ENCODE data around the gene P2RX1. TPM values are rescaled to one million over a fixed set of nuclear protein-coding genes. Genes with fewer than 3 reads are reported as not detected.

The P2RX1 gene
- total RNA-seq, 1 donor from 2014 or later: 0.19 TPM

GRCh38 chr17:3935140-3935542 lies 18.9 kb upstream of the P2RX1 start:
- peak; percentile 57 for DNase-seq (ENCODE audit: low spot score, unreplicated experiment)
- H3K4me1 Mint-ChIP-seq (ENCODE audit: low read depth): no peaks in the 10 kb centered on the region
- H3K9me3 Mint-ChIP-seq (ENCODE audit: low read depth): no peaks in the 10 kb centered on the region
- H3K36me3 Mint-ChIP-seq (ENCODE audit: insufficient read depth): no peaks in the 10 kb centered on the region
- H3K4me3 Mint-ChIP-seq (ENCODE audit: low read depth): no peak overlapping the region
- H3K27ac Mint-ChIP-seq: no peak overlapping the region
- TF ChIP-seq CTCF (IDR thresholded peaks at IDR 0.05; ENCODE audit: unreplicated experiment): peak; percentile 79
- peaks cover 4% of the 10 kb centered on the region for H3K27me3 Mint-ChIP-seq

- Mint-ChIP-seq H3K27me3 (no peaks in the 10 kb centered on the region), H3K36me3 (ENCODE audit: insufficient read depth) (no peaks in the 10 kb centered on the region), H3K4me1 (ENCODE audit: low read depth) (no peaks in the 10 kb centered on the region), H3K4me3 (ENCODE audit: low read depth) (no peak overlapping the region), H3K27ac (no peak overlapping the region), H3K9me3 (ENCODE audit: low read depth) (no peaks in the 10 kb centered on the region)
- no peak for DNase-seq (ENCODE audit: low spot score, unreplicated experiment)
- TF ChIP-seq CTCF (IDR thresholded peaks at IDR 0.05; ENCODE audit: unreplicated experiment): no peak
These were observed 13.5 kb upstream of the P2RX1 start for GRCh38 chr17:3929764-3930163.

- Mint-ChIP-seq H3K27ac (no peak overlapping the region), H3K36me3 (ENCODE audit: insufficient read depth) (no peaks in the 10 kb centered on the region), H3K27me3 (no peaks in the 10 kb centered on the region), H3K4me3 (ENCODE audit: low read depth) (no peak overlapping the region), H3K9me3 (ENCODE audit: low read depth) (no peaks in the 10 kb centered on the region), H3K4me1 (ENCODE audit: low read depth) (no peaks in the 10 kb centered on the region)
- no peak for DNase-seq (ENCODE audit: low spot score, unreplicated experiment)
- TF ChIP-seq CTCF (IDR thresholded peaks at IDR 0.05; ENCODE audit: unreplicated experiment): no peak
These were observed 12.9 kb upstream of the P2RX1 start for GRCh38 chr17:3929181-3929580.

GRCh38 chr17:3928406-3928805 lies 12.1 kb upstream of the P2RX1 start:
- no peak for TF ChIP-seq CTCF (IDR thresholded peaks at IDR 0.05; ENCODE audit: unreplicated experiment)
- Mint-ChIP-seq H3K36me3 (ENCODE audit: insufficient read depth) (no peaks in the 10 kb centered on the region), H3K4me3 (ENCODE audit: low read depth) (no peak overlapping the region), H3K27me3 (no peaks in the 10 kb centered on the region), H3K27ac (no peak overlapping the region), H3K4me1 (ENCODE audit: low read depth) (no peaks in the 10 kb centered on the region), H3K9me3 (ENCODE audit: low read depth) (no peaks in the 10 kb centered on the region)
- DNase-seq (ENCODE audit: low spot score, unreplicated experiment): no peak

GRCh38 chr17:3927628-3928340 lies 11.5 kb upstream of the P2RX1 start:
- no peaks in the 10 kb centered on the region for H3K4me1 Mint-ChIP-seq (ENCODE audit: low read depth)
- no peaks in the 10 kb centered on the region for H3K27me3 Mint-ChIP-seq
- no peaks in the 10 kb centered on the region for H3K9me3 Mint-ChIP-seq (ENCODE audit: low read depth)
- DNase-seq (ENCODE audit: low spot score, unreplicated experiment): no peak
- TF ChIP-seq CTCF (IDR thresholded peaks at IDR 0.05; ENCODE audit: unreplicated experiment): no peak
- H3K36me3 Mint-ChIP-seq (ENCODE audit: insufficient read depth): no peaks in the 10 kb centered on the region
- no peak overlapping the region for H3K27ac Mint-ChIP-seq
- H3K4me3 Mint-ChIP-seq (ENCODE audit: low read depth): no peak overlapping the region

All from progenitor cell of endocrine pancreas (in vitro differentiated cells).